PFSK-1 (cell line): ENCODE measurements around the gene IL22RA2.

Experiments used
- POLR2AphosphoS5 ChIP-seq: IDR thresholded peaks from 2 replicates; pipeline ENCODE4 v1.6.1; 2012; ENCODE audit warnings: low read depth, mild to moderate bottlenecking, control low read depth, low read length, moderate library complexity
- SIN3A ChIP-seq: IDR thresholded peaks from 2 replicates; pipeline ENCODE4 v1.6.1; 2012; ENCODE audit warnings: mild to moderate bottlenecking, low read length, moderate library complexity, borderline replicate concordance; ENCODE audit not compliant: insufficient read depth

- TF ChIP-seq POLR2AphosphoS5 = no peak
- TF ChIP-seq SIN3A = no peak
Observed at GRCh38 chr6:137214931-137215330, 41.5 kb upstream of the IL22RA2 start.
